T-helper 2 cell (primary cell): ENCODE data around the gene PXDC1.
"Not testable (repeated sequence)": the region's sequence is repeated elsewhere in the genome, so short reads cannot be mapped to it uniquely, and the experiment has no call there.

Experiments
- DNase-seq, 5 experiments: peaks; one replicate each; pipeline versions ENCODE4 v3.0.0 to v3.0.0-alpha.2; 2012 to 2022

The PXDC1 gene

GRCh38 chr6:3762359-3762758, 10.8 kb upstream of the PXDC1 start:
- DNase-seq = no peak

GRCh38 chr6:3761989-3762270, 10.4 kb upstream of the PXDC1 start:
- DNase-seq = no peak

- no peak for DNase-seq
Measured at GRCh38 chr6:3759646-3760232, 8.2 kb upstream of the PXDC1 start.

GRCh38 chr6:3758842-3759144, 7.3 kb upstream of the PXDC1 start:
- DNase-seq = no peak

- DNase-seq = not testable (repeated sequence)
Measured at GRCh38 chr6:3757998-3758841, 6.7 kb upstream of the PXDC1 start.

GRCh38 chr6:3757241-3757641, 5.7 kb upstream of the PXDC1 start:
- no peak for DNase-seq

DNA sequence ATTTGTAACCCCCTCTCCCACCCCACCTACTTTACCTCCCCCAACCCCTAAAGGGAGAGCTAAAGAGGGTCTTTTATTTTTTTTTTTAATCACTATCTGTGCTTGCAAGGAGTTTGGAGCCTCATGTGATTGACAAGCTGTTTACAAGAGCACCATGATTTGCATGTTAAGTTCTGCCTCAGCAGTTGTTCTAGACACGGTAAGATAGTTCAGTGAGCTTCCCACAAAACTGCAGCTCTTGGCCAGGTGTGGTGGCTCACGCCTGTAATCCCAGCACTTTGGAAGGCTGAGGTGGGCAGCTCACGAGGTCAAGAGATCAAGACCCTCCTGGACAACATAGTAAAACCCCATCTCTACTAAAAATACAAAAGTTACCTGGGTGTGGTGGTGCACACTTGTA, 5.0 kb upstream of the PXDC1 start:
- DNase-seq = no peak

- no peak for DNase-seq
Measured at GRCh38 chr6:3755637-3756545, 4.4 kb upstream of the PXDC1 start.

DNA sequence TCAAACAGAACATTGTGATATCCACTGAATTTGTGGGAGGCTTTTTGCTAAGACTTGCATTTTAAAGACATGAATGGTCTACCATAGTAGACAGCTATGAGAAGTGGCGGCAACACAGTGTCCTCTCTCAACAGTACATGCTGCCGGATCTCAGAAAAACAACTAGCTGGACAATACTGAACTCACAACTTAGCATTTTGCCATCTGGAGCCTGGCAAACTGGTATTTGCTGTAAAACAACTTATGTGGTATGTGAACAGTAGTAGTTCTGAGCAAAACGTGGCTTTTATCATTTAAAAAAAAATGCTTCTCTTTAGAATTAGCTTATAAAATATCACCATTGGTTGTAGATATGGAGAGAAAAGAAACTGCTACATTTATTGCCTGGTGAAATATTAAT, 3.3 kb upstream of the PXDC1 start:
- DNase-seq = no peak

- DNase-seq = not testable (repeated sequence)
Measured at GRCh38 chr6:3754032-3754725, 2.7 kb upstream of the PXDC1 start.

GRCh38 chr6:3753228-3753835, 1.8 kb upstream of the PXDC1 start:
- no peak for DNase-seq

DNA sequence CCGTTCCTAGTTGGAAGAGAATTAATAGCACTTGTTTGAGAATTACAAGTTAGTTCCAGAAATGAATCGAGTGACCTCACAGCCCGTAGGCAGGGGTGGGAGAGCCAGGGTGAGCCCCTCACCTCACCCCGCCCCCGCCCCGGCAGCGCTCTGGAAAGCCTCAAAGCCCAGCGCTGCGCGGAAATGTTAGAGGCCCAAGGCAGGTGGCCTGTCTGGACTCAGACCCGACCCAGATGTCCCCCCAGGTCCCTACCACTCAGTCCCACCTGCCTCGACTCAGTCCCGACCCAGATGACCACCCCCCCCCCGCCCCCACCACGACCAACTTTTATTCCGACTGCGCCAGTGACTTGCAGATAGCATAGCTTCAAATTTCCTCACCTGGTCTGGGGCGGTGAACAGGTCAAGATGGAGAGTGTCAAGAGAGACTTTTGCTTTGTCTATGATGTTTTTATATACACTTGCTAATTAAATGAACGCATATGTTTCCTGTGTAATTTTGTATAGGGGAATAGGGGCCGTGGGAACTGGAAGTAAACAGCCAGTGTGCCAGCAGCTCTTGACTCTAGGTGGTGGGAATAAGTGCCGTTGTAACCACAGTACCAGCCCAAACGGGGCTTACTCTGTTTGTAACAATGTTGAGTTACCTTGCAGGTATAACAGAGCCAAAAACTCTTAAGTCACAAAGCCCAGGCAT, 1.2 kb upstream of the PXDC1 start:
- no peak for DNase-seq

DNA sequence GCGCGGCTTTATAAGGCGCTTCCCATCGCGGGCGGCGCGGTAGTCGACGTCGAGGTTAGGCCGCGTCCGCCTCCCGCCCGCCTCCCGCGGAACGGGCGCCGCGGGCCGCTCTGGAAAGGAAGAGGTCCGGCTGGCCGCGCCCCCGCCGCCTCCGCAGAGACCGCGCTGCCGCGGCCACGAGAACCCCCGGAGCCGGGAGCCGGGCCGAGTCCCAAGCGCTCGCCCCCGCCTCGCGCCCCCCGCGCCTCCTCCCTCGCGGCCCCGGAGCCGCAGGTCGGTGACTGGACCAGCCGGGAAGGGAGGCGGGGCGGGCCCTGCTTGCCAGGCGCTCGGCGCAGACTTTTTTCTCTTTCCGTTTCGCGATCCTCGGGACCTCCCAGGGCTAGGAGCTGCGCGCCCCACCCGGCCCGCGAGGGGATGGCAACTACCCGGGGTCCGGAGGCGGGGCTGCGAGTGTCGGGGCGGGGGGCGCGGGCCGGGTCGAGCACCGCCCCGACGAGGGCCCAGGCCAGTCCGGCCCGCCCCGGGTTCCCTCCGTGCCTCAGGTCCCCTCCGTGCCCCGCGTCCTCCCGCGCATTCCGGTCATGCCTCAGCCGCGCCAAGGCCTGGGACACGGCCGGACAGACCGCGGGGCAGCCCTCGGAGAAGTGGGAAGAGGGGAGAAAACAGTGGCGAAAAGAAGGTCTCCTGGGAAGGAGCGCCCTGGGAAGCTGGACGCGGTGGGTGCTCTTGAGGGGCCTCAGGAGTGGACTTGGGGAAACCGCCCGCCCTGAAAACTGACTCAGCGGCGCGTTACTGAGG, 417 bp upstream of the PXDC1 start:
- DNase-seq = peak; percentile 29 to 70 (median 56)

GRCh38 chr6:3750317-3751076, 1.0 kb downstream of the PXDC1 start:
- no peak for DNase-seq

DNA sequence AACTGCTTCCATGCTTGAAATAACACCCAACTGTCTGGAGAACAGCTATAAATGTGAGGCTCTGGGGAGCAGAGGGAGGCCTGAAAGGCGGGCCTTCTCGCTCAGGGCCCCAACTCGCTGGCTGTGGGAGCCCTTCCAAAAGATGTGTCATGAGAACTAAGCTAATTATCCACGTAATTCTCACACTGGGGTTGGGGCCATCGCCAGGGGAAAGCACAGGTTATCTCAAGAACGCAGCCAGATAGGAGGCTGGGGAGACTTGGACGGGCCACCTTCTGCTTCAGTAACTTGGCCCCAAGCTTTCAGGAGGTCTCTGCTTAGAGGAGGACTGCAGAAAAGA, 1.6 kb downstream of the PXDC1 start:
- DNase-seq = no peak

- no peak for DNase-seq
Measured at GRCh38 chr6:3749067-3749841, 2.3 kb downstream of the PXDC1 start.

DNA sequence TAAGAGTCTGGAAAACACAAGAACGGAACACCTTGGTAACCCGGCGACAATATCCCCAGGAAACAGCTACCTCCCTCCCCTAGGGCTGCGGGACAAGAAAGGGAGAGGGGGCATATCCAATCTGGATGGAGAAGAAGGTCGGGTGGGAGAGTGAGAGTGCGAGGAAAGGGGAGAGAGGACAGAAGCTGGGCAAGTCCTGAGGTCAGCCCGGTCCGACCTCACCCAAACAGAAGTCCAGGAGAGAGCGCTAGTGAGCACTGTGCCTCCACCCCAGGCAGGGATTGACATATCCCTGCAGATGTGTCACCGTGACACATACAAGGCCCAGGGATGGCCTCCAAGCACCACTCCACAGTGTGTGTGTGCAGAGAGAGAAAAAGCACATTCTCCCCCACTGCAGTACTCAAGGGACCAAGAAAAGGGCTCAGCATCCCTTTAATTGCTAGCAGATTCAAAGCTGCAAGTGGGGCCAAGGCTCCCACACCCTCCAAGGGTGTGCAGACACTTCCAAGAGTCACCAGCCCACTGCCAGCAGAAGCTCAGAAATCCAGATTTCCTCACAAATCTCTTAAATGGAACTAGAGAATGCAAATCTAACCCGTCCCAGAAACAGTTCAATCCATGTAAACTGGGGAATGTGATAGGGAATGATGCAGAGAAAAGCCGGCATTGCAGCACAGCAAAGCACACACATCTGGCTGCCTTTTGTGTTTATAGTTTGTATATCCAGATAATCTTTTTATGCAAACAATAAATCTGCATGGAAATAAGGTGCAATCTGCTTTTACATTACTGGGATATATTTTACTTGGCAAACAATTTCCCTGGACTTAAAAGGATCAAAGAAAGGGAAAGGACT, 3.1 kb downstream of the PXDC1 start:
- DNase-seq = peak in 1 of 5 experiments; percentile 43

- DNase-seq = no peak
Measured at GRCh38 chr6:3747100-3747737, 4.3 kb downstream of the PXDC1 start.
